CD1c-positive myeloid dendritic cell (primary cell): Measurements from ENCODE around the gene TEP1.
A peak's percentile ranks its signal among the peaks of the same experiment; 100 is the strongest.
"Not testable (repeated sequence)": the region's sequence is repeated elsewhere in the genome, so short reads cannot be mapped to it uniquely, and the experiment has no call there.

Experiments
- DNase-seq: peaks from one replicate; pipeline ENCODE4 v3.0.0-alpha.2; 2016; ENCODE audit errors: extremely low spot score

Gene TEP1

DNA sequence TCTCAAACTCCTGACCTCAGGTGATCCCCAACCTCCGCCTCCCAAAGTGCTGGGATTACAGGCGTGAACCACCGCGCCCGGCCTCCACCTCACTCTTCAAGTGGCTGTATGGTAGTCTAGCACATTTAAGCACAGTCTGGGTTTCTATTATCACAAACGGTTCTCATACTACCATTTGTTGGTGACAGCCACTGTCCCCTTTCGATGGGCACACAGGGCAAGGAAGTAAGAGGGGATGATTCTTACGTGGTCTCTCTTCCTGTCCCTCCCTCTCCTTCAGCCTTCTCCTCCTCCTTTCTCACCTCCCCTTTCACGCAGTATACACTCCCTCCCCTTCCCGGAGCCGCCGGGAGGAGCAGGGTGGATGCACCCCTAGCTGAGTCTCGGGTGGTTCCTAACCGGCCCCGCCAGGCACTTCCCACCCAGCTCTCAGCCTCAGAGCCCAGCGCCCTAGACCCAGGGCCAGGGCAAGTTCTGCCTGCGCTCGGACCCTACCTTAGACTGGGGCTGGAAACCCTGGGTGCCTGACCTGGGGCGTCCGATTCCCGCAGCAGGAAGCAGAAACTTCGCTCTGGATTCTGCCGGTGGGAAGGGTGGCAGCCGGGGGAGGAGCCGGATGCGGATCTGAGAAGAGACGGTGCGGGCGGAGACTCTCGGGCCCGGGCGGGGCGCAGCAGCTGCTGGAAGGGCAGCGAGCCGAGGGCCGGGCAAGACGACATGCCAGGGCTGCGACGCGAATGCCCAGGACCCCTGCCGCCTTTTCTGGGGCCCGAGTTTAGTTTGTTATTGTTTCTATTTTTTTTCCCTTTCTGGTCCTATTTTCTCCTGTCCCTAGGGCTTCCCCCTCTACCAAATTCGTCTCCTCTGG is at the start of gene TEP1:
Gene TEP1, minus strand, starts transcription at position 626 of the 868 bp plus-strand sequence. CDS start 5,062 bp downstream, outside the sequence.
- peak; percentile 87 for DNase-seq

DNA sequence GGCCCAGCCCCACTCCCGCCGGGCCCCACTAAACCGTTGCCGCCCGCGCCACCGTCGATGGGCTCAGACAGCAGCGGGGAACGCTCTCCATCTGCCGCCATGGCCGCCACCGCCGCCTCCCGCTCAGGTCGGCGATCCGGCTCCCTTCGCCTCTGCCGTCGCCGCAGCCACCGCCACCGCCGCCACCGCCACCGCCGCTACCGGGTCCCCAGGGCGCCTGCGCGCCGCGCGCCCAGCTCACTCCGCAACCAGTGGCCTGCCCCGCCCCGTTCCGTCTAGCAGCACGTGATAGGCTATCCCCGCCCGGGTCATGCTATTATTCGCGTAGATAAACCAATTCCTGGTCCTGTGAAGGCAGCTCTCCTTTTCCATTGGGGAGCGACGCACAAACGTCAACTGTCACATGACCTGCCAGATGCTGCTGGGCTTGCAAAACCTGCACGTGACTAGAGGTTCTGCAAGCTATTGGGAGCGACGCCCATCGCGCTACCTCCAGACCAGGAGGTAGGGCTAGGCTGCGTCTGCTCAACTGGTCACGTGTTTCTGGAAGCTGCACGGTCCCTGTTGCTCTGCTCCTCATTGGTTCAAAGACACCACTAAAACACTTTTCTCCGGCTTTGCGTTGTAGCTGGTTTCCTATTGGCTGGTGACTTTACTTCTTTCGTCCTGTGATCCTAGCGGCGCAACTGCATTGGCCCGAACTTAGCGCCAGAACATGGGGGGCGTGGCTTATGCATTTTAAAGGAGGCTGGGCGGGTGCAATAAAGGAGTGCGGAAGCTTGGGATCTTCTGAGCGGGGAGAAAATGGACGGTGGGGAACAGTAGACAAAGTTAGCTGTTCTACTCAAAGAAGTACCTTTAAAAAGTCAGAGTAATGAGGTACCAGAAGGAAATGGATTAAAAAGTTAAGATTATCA is 48.2 kb upstream of the TEP1 start, which contains the start of gene PIP4P1:
Gene PIP4P1, minus strand, starts transcription at position 210 of the 917 bp plus-strand sequence. Its CDS starts 109 bp downstream, at position 101.
- peak; percentile 99 for DNase-seq

GRCh38 chr14:20460458-20461224 is 47.3 kb upstream of the TEP1 start:
- peak; percentile 78 for DNase-seq

GRCh38 chr14:20458031-20458789 is 44.9 kb upstream of the TEP1 start:
- no peak for DNase-seq

DNA sequence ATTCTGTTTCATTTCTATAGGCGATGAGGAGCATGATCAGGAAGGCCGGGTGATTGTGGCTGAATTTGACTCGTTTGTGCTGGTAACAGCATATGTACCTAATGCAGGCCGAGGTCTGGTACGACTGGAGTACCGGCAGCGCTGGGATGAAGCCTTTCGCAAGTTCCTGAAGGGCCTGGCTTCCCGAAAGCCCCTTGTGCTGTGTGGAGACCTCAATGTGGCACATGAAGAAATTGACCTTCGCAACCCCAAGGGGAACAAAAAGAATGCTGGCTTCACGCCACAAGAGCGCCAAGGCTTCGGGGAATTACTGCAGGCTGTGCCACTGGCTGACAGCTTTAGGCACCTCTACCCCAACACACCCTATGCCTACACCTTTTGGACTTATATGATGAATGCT is 43.7 kb upstream of the TEP1 start:
- no peak for DNase-seq

DNA sequence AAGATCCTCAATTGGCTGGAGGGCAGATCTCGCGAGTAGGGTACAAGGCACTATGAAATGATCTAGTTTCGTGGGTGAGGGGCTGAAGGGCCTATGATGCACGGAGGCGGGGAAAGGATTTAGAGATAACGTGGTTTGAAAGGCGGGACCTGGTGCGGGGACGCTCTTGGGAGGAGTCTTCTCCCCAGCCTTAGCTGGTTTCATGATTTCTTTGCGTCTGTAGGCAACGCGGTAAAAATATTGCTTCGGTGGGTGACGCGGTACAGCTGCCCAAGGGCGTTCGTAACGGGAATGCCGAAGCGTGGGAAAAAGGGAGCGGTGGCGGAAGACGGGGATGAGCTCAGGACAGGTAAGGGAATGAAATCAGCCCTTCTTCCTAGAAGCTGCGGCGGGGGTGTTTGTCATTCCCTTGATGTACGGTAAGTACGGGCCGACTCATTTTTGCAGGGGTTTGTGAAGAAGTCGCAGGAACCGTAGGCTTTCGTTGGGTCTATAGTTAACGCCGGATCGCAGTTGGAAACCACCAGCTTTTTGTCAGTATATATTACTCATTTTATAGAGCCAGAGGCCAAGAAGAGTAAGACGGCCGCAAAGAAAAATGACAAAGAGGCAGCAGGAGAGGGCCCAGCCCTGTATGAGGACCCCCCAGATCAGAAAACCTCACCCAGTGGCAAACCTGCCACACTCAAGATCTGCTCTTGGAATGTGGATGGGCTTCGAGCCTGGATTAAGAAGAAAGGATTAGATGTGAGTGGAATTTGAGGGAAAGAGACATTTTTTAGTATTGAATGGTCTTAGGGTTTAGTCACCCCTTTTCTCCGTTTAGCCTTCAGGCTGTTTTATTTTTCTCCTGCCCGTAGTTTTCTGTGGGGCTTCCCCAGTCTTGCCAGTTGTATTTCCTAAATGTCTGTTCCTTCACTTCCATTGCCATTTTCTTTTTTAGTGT is 42.3 kb upstream of the TEP1 start:
- peak; percentile 78 for DNase-seq

DNA sequence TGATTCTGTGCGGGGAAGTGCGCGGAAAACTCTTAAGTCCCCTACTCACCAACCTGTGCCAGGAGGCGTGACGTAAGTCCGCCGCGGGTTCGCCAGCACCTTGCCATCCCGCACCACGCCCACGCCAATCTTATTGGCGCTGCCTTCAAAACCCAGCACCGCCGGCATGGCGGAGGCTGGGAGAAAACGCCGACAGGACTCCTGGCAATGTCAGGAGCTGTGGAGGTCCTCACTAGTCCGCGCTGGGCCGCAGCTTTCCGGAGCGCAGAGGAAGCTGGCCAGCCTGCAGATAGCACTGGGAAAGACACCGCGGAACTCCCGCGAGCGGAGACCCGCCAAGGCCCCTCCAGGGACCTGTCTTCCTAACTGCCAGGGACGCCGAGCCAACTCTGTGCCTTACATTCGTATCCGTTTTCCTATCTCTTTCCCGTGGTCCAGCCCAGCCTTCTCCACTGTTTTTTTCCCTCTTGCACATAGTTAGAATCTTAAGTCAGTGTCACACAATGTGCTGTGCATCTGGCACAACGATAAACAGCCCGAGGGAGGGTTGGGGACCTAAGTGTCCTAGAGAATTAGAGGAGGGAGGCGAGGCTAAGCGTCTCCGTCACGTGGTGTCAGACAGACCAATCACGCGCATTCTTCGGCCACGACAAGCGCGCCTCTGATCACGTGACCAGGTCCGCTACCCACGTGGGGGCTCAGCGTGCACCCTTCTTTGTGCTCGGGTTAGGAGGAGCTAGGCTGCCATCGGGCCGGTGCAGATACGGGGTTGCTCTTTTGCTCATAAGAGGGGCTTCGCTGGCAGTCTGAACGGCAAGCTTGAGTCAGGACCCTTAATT is 41.4 kb upstream of the TEP1 start, which contains the start of the genes APEX1 and OSGEP:
Gene APEX1, plus strand, starts transcription at position 711 of the 839 bp plus-strand sequence. CDS start 420 bp downstream, outside the sequence.
Gene OSGEP, minus strand, starts transcription at position 297 of the 839 bp plus-strand sequence. Its CDS starts 129 bp downstream, at position 168.
- DNase-seq, result peak; percentile 100

DNA sequence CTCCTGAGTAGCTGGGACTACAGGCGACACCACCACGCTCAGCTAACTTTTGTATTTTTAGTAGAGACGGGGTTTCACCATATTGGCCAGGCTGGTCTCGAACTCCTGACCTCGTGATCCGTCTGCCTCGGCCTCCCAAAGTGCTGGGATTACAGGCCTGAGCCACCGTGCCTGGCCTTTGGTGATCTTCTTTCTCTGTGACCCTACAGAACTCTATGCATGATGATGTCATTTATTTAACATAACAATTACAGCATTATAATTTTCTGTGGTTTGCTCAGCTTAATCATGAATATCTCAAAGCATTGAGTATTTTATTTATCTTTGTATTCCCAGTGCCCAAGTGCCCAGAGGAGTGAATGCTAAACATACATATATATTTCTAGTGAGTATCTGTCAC is 39.5 kb upstream of the TEP1 start:
- not testable (repeated sequence) for DNase-seq

DNA sequence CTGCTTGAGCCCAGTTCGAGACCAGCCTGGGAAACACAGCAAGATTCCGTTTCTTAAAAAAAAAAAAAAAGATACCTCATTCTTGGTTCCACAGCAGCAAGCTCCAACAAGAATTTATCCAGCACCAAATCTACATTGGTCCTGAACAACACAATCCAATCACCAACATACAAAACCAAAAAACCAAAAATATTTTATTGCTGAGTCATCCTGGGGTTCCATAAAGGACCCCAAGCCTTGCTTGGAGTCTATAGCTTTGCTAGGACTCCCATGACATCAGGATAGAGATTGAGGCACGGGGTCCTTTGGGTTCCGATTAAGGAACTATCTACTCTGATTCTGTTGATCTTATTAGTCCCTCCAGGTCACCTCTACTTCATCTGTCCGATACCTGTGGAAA is 33.6 kb upstream of the TEP1 start:
- no peak for DNase-seq

DNA sequence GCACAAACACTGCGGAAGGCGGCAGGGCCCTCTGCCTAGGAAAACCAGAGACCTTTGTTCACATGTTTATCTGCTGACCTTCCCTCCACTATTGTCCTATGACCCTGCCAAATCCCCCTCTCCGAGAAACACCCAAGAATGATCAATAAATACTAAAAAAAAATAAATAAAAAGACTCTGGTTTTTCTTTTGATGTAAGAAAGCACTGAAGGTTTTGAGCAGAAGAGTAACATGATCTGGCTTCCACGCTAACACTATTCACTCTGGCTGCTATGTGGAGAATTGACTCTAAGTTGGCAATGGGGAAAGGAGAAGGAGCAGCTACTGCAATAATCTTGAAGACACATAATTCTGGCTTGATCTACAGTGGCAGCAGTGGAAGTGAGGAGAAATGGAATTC is 30.3 kb upstream of the TEP1 start:
- not testable (repeated sequence) for DNase-seq

- DNase-seq, result peak; percentile 58
Measured at GRCh38 chr14:20441461-20441860, 28.2 kb upstream of the TEP1 start.

- DNase-seq, result peak; percentile 48
Measured at GRCh38 chr14:20440882-20441281, 27.6 kb upstream of the TEP1 start.

DNA sequence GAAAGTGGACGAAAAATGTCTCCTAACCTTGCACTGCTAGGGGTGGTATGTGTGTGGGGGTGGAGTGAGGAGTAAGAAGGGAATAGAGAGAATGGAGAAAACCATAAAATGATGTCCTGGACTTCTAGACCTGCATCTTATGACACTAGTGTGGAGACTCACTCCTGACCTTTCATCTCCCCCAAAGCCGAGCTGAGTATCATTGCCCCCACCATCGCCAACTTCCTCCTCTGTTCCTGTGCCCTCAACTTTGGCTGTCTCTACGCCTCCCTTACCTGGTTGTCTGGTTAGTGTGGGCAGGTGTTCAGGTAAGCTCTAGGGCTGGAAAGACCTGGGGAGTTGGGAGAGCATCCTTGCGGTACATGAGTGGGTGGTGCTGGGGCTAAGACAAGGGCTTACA is 27.2 kb upstream of the TEP1 start:
- no peak for DNase-seq

GRCh38 chr14:20438664-20439063 is 25.4 kb upstream of the TEP1 start:
- peak; percentile 28 for DNase-seq

DNA sequence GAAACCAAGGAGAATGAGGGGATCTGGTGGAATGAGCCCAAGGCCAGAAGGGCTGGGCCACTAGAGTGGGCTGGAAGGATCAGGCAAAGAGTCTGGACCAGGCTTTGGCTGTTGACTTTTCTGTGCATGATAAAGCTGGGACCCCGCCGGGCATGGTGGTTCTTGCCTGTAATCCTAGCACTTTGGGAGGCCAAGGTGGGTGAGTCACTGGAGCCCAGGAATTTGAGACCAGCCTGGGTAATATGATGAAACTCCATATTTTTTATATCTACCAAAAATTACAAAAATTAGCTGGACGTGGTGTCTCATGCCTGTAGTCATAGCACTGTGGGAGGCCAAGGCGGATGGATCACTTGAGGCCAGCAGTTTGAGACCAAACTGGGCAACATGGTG is 23.1 kb upstream of the TEP1 start:
- DNase-seq, result no peak

DNA sequence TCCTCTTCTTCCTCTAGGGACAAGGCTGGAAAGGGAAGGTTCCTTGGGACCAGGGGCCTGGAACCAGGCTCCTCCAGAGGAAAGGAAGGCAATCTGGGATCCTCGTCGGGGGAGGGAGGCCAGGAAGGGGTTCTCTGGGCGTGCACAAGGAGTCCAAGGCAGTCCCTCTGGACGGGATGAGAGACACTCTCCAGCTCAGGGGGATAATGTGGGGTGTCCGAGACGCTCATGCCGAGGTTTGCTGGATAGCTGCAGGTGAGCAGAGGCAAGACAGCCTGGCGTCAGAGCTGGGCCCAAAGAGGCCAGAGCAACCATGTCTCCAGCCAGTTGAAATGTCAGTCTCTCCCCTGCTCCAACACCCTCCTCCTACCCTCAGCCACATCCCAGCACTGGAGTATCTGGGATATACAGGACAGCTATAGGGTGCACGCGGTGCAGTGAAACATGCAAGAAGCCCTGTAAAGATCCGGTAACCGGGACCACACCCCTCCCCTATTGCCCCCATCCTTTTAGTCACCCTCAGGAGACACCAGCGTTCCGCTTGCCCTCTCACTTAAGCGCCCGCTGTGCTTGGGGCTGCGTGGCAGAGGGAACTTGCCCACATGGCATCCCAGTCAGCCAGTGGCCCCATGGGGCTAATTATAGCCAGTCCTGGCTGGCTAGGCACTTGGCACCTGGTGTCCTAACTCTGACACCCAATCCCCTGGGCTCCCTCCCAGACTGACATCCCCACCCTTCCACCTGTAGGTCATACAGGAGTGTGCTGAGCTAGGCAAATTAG is 22.5 kb upstream of the TEP1 start, which contains the start of gene KLHL33:
Gene KLHL33, minus strand, starts transcription at position 585 of the 781 bp plus-strand sequence. Its CDS starts 355 bp downstream, at position 230.
- DNase-seq, result no peak
